Left forelimb (tissue), 1 donor: ENCODE data around the gene BAZ2B.

Source experiments
- DNase-seq: peaks from one replicate; pipeline ENCODE4 v3.0.0-alpha.2; 2018; ENCODE audit warnings: low spot score

The BAZ2B gene

GRCh38 chr2:159462201-159462785, 154.1 kb downstream of the BAZ2B start:
- no peak for DNase-seq

- no peak for DNase-seq
These were observed 155.3 kb downstream of the BAZ2B start for GRCh38 chr2:159461076-159461475.

- DNase-seq: no peak
These were observed 156.1 kb downstream of the BAZ2B start for GRCh38 chr2:159460227-159460626.

GRCh38 chr2:159459279-159459678, 157.1 kb downstream of the BAZ2B start:
- DNase-seq: no peak

GRCh38 chr2:159457589-159457988, 158.8 kb downstream of the BAZ2B start:
- DNase-seq: no peak

- no peak for DNase-seq
These were observed 159.6 kb downstream of the BAZ2B start for GRCh38 chr2:159456500-159457426.

- no peak for DNase-seq
These were observed 160.9 kb downstream of the BAZ2B start for GRCh38 chr2:159455330-159455918.

- DNase-seq: no peak
These were observed 162.2 kb downstream of the BAZ2B start for GRCh38 chr2:159454185-159454584.

GRCh38 chr2:159450180-159450579, 166.2 kb downstream of the BAZ2B start:
- no peak for DNase-seq

- DNase-seq: no peak
These were observed 166.7 kb downstream of the BAZ2B start for GRCh38 chr2:159449504-159450124.

- DNase-seq: no peak
These were observed 169.5 kb downstream of the BAZ2B start for GRCh38 chr2:159446817-159447216.

- no peak for DNase-seq
These were observed 170.1 kb downstream of the BAZ2B start for GRCh38 chr2:159446201-159446600.

GRCh38 chr2:159445307-159445706, 171.0 kb downstream of the BAZ2B start:
- DNase-seq: no peak

- no peak for DNase-seq
These were observed 171.6 kb downstream of the BAZ2B start for GRCh38 chr2:159444754-159445153.

GRCh38 chr2:159442159-159442852, 174.0 kb downstream of the BAZ2B start:
- no peak for DNase-seq

GRCh38 chr2:159441182-159441581, 175.2 kb downstream of the BAZ2B start:
- DNase-seq: no peak

- no peak for DNase-seq
These were observed 176.9 kb downstream of the BAZ2B start for GRCh38 chr2:159439421-159439820.

GRCh38 chr2:159438720-159439353, 177.5 kb downstream of the BAZ2B start:
- no peak for DNase-seq

GRCh38 chr2:159438284-159438683, 178.1 kb downstream of the BAZ2B start:
- no peak for DNase-seq

- DNase-seq: no peak
These were observed 183.7 kb downstream of the BAZ2B start for GRCh38 chr2:159432610-159433009.

- DNase-seq: no peak
These were observed 189.3 kb downstream of the BAZ2B start for GRCh38 chr2:159427048-159427447.

- no peak for DNase-seq
These were observed 196.9 kb downstream of the BAZ2B start for GRCh38 chr2:159419403-159419802.
